Stromal cell of bone marrow (primary cell): ENCODE data around the gene ZDHHC24.
"Not testable (repeated sequence)": the region's sequence is repeated elsewhere in the genome, so short reads cannot be mapped to it uniquely, and the experiment has no call there.

Source experiments
- DNase-seq: peaks from one replicate; pipeline ENCODE4 v3.0.0-alpha.2; 2012; ENCODE audit warnings: low read depth

Gene ZDHHC24

GRCh38 chr11:66545701-66546367 lies at the start of gene ZDHHC24:
TSS of gene ZDHHC24 (minus strand) at chr11:66546048. CDS start at chr11:66546003, 45 bp downstream.
- DNase-seq: peak; percentile 97

GRCh38 chr11:66595245-66595904 lies 49.5 kb upstream of the ZDHHC24 start:
- peak; percentile 62 for DNase-seq

- DNase-seq: no peak
Measured at GRCh38 chr11:66593650-66594049, 47.8 kb upstream of the ZDHHC24 start.

GRCh38 chr11:66593303-66593635 lies 47.4 kb upstream of the ZDHHC24 start:
- no peak for DNase-seq

- DNase-seq: peak; percentile 88
Measured at GRCh38 chr11:66592457-66593302, 46.8 kb upstream of the ZDHHC24 start, which contains the start of the genes CCDC87 and CCS. TSS of gene CCDC87 (minus strand) at chr11:66593063. CDS start at chr11:66593015, 48 bp downstream. TSS of gene CCS (plus strand) at chr11:66593185. CDS start at chr11:66593262, 77 bp downstream.

- DNase-seq: no peak
Measured at GRCh38 chr11:66591175-66591574, 45.3 kb upstream of the ZDHHC24 start.

- DNase-seq: no peak
Measured at GRCh38 chr11:66589996-66590675, 44.3 kb upstream of the ZDHHC24 start.

GRCh38 chr11:66589315-66589714 lies 43.5 kb upstream of the ZDHHC24 start:
- not testable (repeated sequence) for DNase-seq

GRCh38 chr11:66586136-66586535 lies 40.3 kb upstream of the ZDHHC24 start:
- no peak for DNase-seq

GRCh38 chr11:66585447-66585846 lies 39.6 kb upstream of the ZDHHC24 start:
- DNase-seq: not testable (repeated sequence)

- DNase-seq: not testable (repeated sequence)
Measured at GRCh38 chr11:66582565-66583147, 36.8 kb upstream of the ZDHHC24 start.

GRCh38 chr11:66581261-66581660 lies 35.4 kb upstream of the ZDHHC24 start:
- DNase-seq: no peak

- DNase-seq: no peak
Measured at GRCh38 chr11:66580803-66581202, 35.0 kb upstream of the ZDHHC24 start.

- peak; percentile 58 for DNase-seq
Measured at GRCh38 chr11:66579017-66579606, 33.3 kb upstream of the ZDHHC24 start.

GRCh38 chr11:66570850-66571180 lies 25.0 kb upstream of the ZDHHC24 start:
- no peak for DNase-seq

GRCh38 chr11:66570079-66570849 lies 24.4 kb upstream of the ZDHHC24 start:
- no peak for DNase-seq

GRCh38 chr11:66569076-66569475 lies 23.2 kb upstream of the ZDHHC24 start:
- no peak for DNase-seq

- DNase-seq: peak; percentile 54
Measured at GRCh38 chr11:66568124-66568916, 22.5 kb upstream of the ZDHHC24 start, which contains the start of gene CTSF. TSS of gene CTSF (minus strand) at chr11:66568606. CDS start at chr11:66568486, 120 bp downstream.

- no peak for DNase-seq
Measured at GRCh38 chr11:66567787-66568123, 21.9 kb upstream of the ZDHHC24 start.

GRCh38 chr11:66566221-66566620 lies 20.4 kb upstream of the ZDHHC24 start:
- no peak for DNase-seq
